ENCODE data around the gene AREL1. TPM values are rescaled to one million over a fixed set of nuclear protein-coding genes. Genes with fewer than 3 reads are reported as not detected.

AREL1 gene
- total RNA-seq, 1 experiment from 2014 or later, result 34.2 TPM

DNA sequence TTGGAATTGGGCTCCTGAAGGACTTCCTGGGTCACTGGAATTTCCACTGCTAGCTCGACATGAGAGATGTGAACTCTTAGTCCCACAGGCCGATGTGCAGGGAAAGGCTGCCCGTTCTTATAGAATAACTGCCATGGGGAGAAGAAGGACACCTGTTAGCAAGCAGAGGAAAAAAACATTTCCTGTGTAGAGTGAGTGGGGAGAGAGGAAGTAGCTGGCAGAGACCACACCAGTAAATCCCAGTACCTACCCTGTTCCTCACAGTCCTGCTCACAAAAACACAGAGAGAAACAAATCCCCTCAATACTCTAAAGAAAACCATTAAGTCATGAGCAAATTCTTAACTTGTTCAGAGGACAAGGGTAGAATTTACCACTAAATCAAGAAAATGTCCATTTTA lies 29.5 kb downstream of the AREL1 start:
- no peak overlapping the region for H3K9ac ChIP-seq (ENCODE audit: extremely low read depth, insufficient read length, low read length)
- H3K79me2 ChIP-seq (ENCODE audit: insufficient read depth, low read length), result no peaks in the 10 kb centered on the region
- H2BK15ac ChIP-seq (ENCODE audit: low read depth, low read length), result no peak overlapping the region
- H3K4me2 ChIP-seq (ENCODE audit: insufficient read depth, insufficient read length, low read length), result no peak overlapping the region
- H2AK5ac ChIP-seq (ENCODE audit: insufficient read length, low read length), result no peak overlapping the region
- no peak overlapping the region for H2BK12ac ChIP-seq (ENCODE audit: insufficient read length, low read depth, low read length)
- no CpG with 5 or more reads among the region's 3 CpGs for WGBS (ENCODE audit: extremely low coverage, insufficient read length, low lambda C conversion rate)
- H2AFZ ChIP-seq (ENCODE audit: low read length), result no peak overlapping the region
- no peak overlapping the region for H3K4ac ChIP-seq (ENCODE audit: low read depth, low read length)
- no peaks in the 10 kb centered on the region for H3K79me1 ChIP-seq (ENCODE audit: insufficient read depth, low read depth, low read length, poor library complexity, severe bottlenecking)
- no peak overlapping the region for H3K27ac ChIP-seq (ENCODE audit: insufficient read length, low read depth, low read length)
- DNase-seq, result no peak
- H3K27me3 ChIP-seq (ENCODE audit: insufficient read depth, low read length), result no peaks in the 10 kb centered on the region
- H3K27me3 Mint-ChIP-seq (ENCODE audit: low read depth), result no peaks in the 10 kb centered on the region
- no peak overlapping the region for H2BK20ac ChIP-seq (ENCODE audit: low read depth, low read length, poor library complexity, severe bottlenecking)
- no peak overlapping the region for H3K14ac ChIP-seq (ENCODE audit: insufficient read depth, low read length)
- no peak overlapping the region for H3K4me3 Mint-ChIP-seq
- H3K4me1 ChIP-seq (ENCODE audit: insufficient read depth, low read length), result peaks cover 2% of the 10 kb centered on the region
- peaks cover 12 to 36% (median 34%) of the 10 kb centered on the region in 3 experiments for H3K36me3 Mint-ChIP-seq (ENCODE audit: insufficient read depth in 1 of 3, low read depth in 3 of 3)
- no peak overlapping the region for H2BK5ac ChIP-seq (ENCODE audit: insufficient read length, low read length)
- H3K18ac ChIP-seq (ENCODE audit: insufficient read length, low read depth, low read length), result no peak overlapping the region
- H2BK120ac ChIP-seq (ENCODE audit: low read depth, low read length, poor library complexity, severe bottlenecking), result no peak overlapping the region
- H3K9me3 Mint-ChIP-seq, result no peaks in the 10 kb centered on the region
- peaks cover 10 to 12% of the 10 kb centered on the region in 2 experiments; a peak in 3 of 4 replicates for H3K4me1 Mint-ChIP-seq
- no peaks in the 10 kb centered on the region for H3K9me3 ChIP-seq (ENCODE audit: control insufficient read depth, low read depth, low read length)
- H4K5ac ChIP-seq (ENCODE audit: insufficient read length, low read depth, low read length), result no peak overlapping the region
- no peak overlapping the region for H4K8ac ChIP-seq (replicated peaks; ENCODE audit: insufficient read length, low read depth, low read length)
- H4K91ac ChIP-seq (ENCODE audit: insufficient read length, low read depth, low read length), result no peak overlapping the region
- H3K27ac Mint-ChIP-seq, result peak overlapping the region in 2 of 3 experiments; percentile 14 to 44; a peak in 1 of 7 replicates
- H4K20me1 ChIP-seq (ENCODE audit: control insufficient read depth, insufficient read depth, insufficient read length), result no peaks in the 10 kb centered on the region
- no peaks in the 10 kb centered on the region for H3K23me2 ChIP-seq (ENCODE audit: insufficient read length, low read depth, low read length, poor library complexity, severe bottlenecking)
- no peak overlapping the region for H3T11ph ChIP-seq (ENCODE audit: low read length)
- TF ChIP-seq, protein P1, sequence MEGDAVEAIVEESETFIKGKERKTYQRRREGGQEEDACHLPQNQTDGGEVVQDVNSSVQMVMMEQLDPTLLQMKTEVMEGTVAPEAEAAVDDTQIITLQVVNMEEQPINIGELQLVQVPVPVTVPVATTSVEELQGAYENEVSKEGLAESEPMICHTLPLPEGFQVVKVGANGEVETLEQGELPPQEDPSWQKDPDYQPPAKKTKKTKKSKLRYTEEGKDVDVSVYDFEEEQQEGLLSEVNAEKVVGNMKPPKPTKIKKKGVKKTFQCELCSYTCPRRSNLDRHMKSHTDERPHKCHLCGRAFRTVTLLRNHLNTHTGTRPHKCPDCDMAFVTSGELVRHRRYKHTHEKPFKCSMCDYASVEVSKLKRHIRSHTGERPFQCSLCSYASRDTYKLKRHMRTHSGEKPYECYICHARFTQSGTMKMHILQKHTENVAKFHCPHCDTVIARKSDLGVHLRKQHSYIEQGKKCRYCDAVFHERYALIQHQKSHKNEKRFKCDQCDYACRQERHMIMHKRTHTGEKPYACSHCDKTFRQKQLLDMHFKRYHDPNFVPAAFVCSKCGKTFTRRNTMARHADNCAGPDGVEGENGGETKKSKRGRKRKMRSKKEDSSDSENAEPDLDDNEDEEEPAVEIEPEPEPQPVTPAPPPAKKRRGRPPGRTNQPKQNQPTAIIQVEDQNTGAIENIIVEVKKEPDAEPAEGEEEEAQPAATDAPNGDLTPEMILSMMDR (conservative IDR thresholded peaks at IDR 0.05), result no peak
- no peak overlapping the region for H3K23ac ChIP-seq (ENCODE audit: insufficient read length, low read depth, low read length)
- H3K56ac ChIP-seq (ENCODE audit: insufficient read length, low read depth, low read length), result no peak overlapping the region
